IPS-15b (cell line): ENCODE measurements around the gene PHAX.
"Not testable (repeated sequence)": the region's sequence is repeated elsewhere in the genome, so short reads cannot be mapped to it uniquely, and the experiment has no call there.

Experiments
- H3K27me3 ChIP-seq: one replicate; pipeline ENCODE4 v1.6.1; 2013; ENCODE audit warnings: low read length; ENCODE audit not compliant: control insufficient read depth, insufficient read depth
- H3K36me3 ChIP-seq: one replicate; pipeline ENCODE4 v1.6.1; 2013; ENCODE audit warnings: low read length; ENCODE audit not compliant: control insufficient read depth, insufficient read depth
- H3K4me1 ChIP-seq: one replicate; pipeline ENCODE4 v1.6.1; 2013; ENCODE audit warnings: mild to moderate bottlenecking, low read length; ENCODE audit not compliant: control insufficient read depth, insufficient read depth
- H3K4me3 ChIP-seq: one replicate; pipeline ENCODE4 v1.5.1; 2013; ENCODE audit warnings: low read depth, low read length
- H3K9ac ChIP-seq: one replicate; pipeline ENCODE4 v1.6.1; 2013; ENCODE audit warnings: low read depth, mild to moderate bottlenecking, low read length
- H3K9me3 ChIP-seq: one replicate; pipeline ENCODE4 v1.6.1; 2013; ENCODE audit warnings: mild to moderate bottlenecking, low read length; ENCODE audit not compliant: control insufficient read depth, insufficient read depth

PHAX gene

GRCh38 chr5:126664586-126664985 is 63.8 kb downstream of the PHAX start:
- Histone ChIP-seq H3K36me3 (peaks cover under 1% of the 10 kb centered on the region), H3K4me3 (no peak overlapping the region), H3K9ac (no peak overlapping the region), H3K4me1 (no peaks in the 10 kb centered on the region), H3K27me3 (no peaks in the 10 kb centered on the region), H3K9me3 (no peaks in the 10 kb centered on the region)

GRCh38 chr5:126670109-126670508 is 69.4 kb downstream of the PHAX start:
- not testable (repeated sequence) for H3K4me3 ChIP-seq, H3K4me1 ChIP-seq, H3K9ac ChIP-seq, H3K36me3 ChIP-seq, H3K9me3 ChIP-seq, H3K27me3 ChIP-seq

- not testable (repeated sequence) for H3K27me3 ChIP-seq, H3K4me1 ChIP-seq, H3K9me3 ChIP-seq, H3K9ac ChIP-seq, H3K36me3 ChIP-seq, H3K4me3 ChIP-seq
These were observed 70.9 kb downstream of the PHAX start for GRCh38 chr5:126671681-126672080.

GRCh38 chr5:126673477-126673876 is 72.7 kb downstream of the PHAX start:
- Histone ChIP-seq H3K4me1 (peaks cover 12% of the 10 kb centered on the region), H3K36me3 (peaks cover 4% of the 10 kb centered on the region), H3K9me3 (no peaks in the 10 kb centered on the region), H3K9ac (no peak overlapping the region), H3K27me3 (no peaks in the 10 kb centered on the region), H3K4me3 (peak overlapping the region; percentile 8)

- H3K9me3 ChIP-seq, result no peaks in the 10 kb centered on the region
- peak overlapping the region; percentile 47 for H3K9ac ChIP-seq
- peaks cover 4% of the 10 kb centered on the region for H3K36me3 ChIP-seq
- no peaks in the 10 kb centered on the region for H3K27me3 ChIP-seq
- H3K4me1 ChIP-seq, result peaks cover 12% of the 10 kb centered on the region
- H3K4me3 ChIP-seq, result peak overlapping the region; percentile 8
These were observed 73.4 kb downstream of the PHAX start for GRCh38 chr5:126674145-126674544.

- no peak overlapping the region for H3K9ac ChIP-seq
- H3K36me3 ChIP-seq, result no peaks in the 10 kb centered on the region
- H3K27me3 ChIP-seq, result no peaks in the 10 kb centered on the region
- H3K4me3 ChIP-seq, result no peak overlapping the region
- H3K4me1 ChIP-seq, result peaks cover 19% of the 10 kb centered on the region
- H3K9me3 ChIP-seq, result no peaks in the 10 kb centered on the region
These were observed 74.6 kb downstream of the PHAX start for GRCh38 chr5:126675338-126675737.

- H3K27me3 ChIP-seq, result no peaks in the 10 kb centered on the region
- H3K4me3 ChIP-seq, result no peak overlapping the region
- H3K9ac ChIP-seq, result no peak overlapping the region
These were observed 75.5 kb downstream of the PHAX start for GRCh38 chr5:126676195-126676624.

More at GRCh38 chr5:126676195-126676624, 75.5 kb downstream of the PHAX start:
- Histone ChIP-seq H3K9me3 (no peaks in the 10 kb centered on the region), H3K4me1 (peaks cover 22% of the 10 kb centered on the region), H3K36me3 (no peaks in the 10 kb centered on the region)
